ENCODE measurements around the gene CCDC50. TPM values are rescaled to one million over a fixed set of nuclear protein-coding genes. Genes with fewer than 3 reads are reported as not detected.

The CCDC50 gene
- total RNA-seq, 1 experiment from 2014 or later = 47.8 TPM

- Histone ChIP-seq H3K9me2 (ENCODE audit: insufficient read depth) (no peaks in the 10 kb centered on the region), H3K27me3 (ENCODE audit: insufficient read depth, low read length) (no peaks in the 10 kb centered on the region), H3K9me3 (ENCODE audit: control insufficient read depth in 1 of 2, insufficient read depth in 1 of 2, low read depth in 1 of 2, low read length in 2 of 2) (no peaks in the 10 kb centered on the region), H4K20me1 (ENCODE audit: insufficient read depth) (no peaks in the 10 kb centered on the region), H3K4me2 (ENCODE audit: low read length) (peak overlapping the region; percentile 92), H3K27ac (ENCODE audit: low read depth, low read length) (peak overlapping the region; percentile 90), H3K4me3 (replicated peaks in 1 of 2; ENCODE audit: low read depth in 1 of 2, low read length in 2 of 2) (peak overlapping the region; percentile 75 to 82), H3K79me2 (ENCODE audit: insufficient read depth, low read length) (peaks cover 63% of the 10 kb centered on the region), H3K36me3 (ENCODE audit: control insufficient read depth in 1 of 2, insufficient read depth in 2 of 2, low read length in 2 of 2) (no peaks in the 10 kb centered on the region), H2AFZ (ENCODE audit: low read depth, low read length, poor library complexity, severe bottlenecking) (no peak overlapping the region), H3K9ac (ENCODE audit: low read length) (peak overlapping the region; percentile 84), H3K4me1 (ENCODE audit: control insufficient read depth in 1 of 2, insufficient read depth in 2 of 2, low read length in 2 of 2) (peaks cover 52 to 73% of the 10 kb centered on the region in 2 experiments)
- intact Hi-C loops (cut with micrococcal nuclease) = loop anchor here (5.0 kb wide), 1 partner anchor 83 kb away; no protein-coding TSS in a partner anchor
- POLR2A ChIA-PET = no interaction called here
- ATAC-seq (peak; percentile 33), DNase-seq (ENCODE audit: low read depth, low spot score) (peak; percentile 39)
- BruUV-seq (replicated peaks) = TSS peak; percentile 62
- TF ChIP-seq EZH2phosphoT487 (IDR thresholded peaks at IDR 0.05; ENCODE audit: borderline replicate concordance) (no peak), POLR2A (IDR thresholded peaks at IDR 0.05; ENCODE audit: borderline replicate concordance, extremely low read depth, insufficient read depth, insufficient read length) (no peak), ZBTB33 (IDR thresholded peaks at IDR 0.05; ENCODE audit: extremely low read depth, insufficient replicate concordance, low read length) (no peak), FOSL1 (IDR thresholded peaks at IDR 0.05; ENCODE audit: low read depth) (no peak), JUND (IDR thresholded peaks at IDR 0.05) (peak; percentile 39; the same call in 1 of the 2 replicates), TCF7L2 (IDR thresholded peaks at IDR 0.05; ENCODE audit: borderline replicate concordance, extremely low read depth, insufficient read depth, insufficient read length) (no peak)
- CTCF ChIA-PET = no interaction called here
- RAD21 ChIA-PET (ENCODE audit: low non-redundant PET in 1 of 2, low total read pairs in 2 of 2, uncharacterized antibody in 2 of 2, unreplicated experiment in 2 of 2) = no interaction called here
These were observed 1.4 kb downstream of the CCDC50 start for GRCh38 chr3:191330530-191331048.

DNA sequence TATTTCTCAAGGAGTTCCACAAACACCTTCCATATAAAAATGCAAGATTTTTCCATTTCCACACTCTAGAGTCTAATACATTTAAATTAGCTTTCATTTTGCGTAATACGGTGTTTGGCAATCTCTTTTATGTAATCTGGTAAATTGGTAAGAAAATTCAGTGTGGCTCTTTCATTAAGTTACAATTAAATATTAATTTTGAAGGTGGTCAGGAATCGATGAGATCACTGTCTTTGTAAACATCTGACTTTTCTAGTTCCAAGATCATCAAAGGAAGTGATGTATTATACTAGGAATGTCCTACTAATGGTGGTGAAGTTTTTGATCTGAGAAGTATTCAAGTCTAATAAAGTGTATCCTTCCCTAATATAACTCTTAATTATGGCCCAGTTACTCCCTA lies 2.2 kb downstream of the CCDC50 start:
- Histone ChIP-seq H2AFZ (ENCODE audit: low read depth, low read length, poor library complexity, severe bottlenecking) (no peak overlapping the region), H3K4me3 (replicated peaks in 1 of 2; ENCODE audit: low read depth in 1 of 2, low read length in 2 of 2) (peak overlapping the region; percentile 75 to 82), H3K9me3 (ENCODE audit: control insufficient read depth in 1 of 2, insufficient read depth in 1 of 2, low read depth in 1 of 2, low read length in 2 of 2) (no peaks in the 10 kb centered on the region), H3K27me3 (ENCODE audit: insufficient read depth, low read length) (no peaks in the 10 kb centered on the region), H3K27ac (ENCODE audit: low read depth, low read length) (peak overlapping the region; percentile 90; the same call in 1 of the 2 replicates), H4K20me1 (ENCODE audit: insufficient read depth) (no peaks in the 10 kb centered on the region), H3K36me3 (ENCODE audit: control insufficient read depth in 1 of 2, insufficient read depth in 2 of 2, low read length in 2 of 2) (no peaks in the 10 kb centered on the region), H3K9me2 (ENCODE audit: insufficient read depth) (no peaks in the 10 kb centered on the region), H3K4me1 (ENCODE audit: control insufficient read depth in 1 of 2, insufficient read depth in 2 of 2, low read length in 2 of 2) (peaks cover 60 to 81% of the 10 kb centered on the region in 2 experiments), H3K4me2 (ENCODE audit: low read length) (peak overlapping the region; percentile 92), H3K79me2 (ENCODE audit: insufficient read depth, low read length) (peaks cover 71% of the 10 kb centered on the region), H3K9ac (ENCODE audit: low read length) (peak overlapping the region; percentile 84)
- intact Hi-C loops (cut with micrococcal nuclease) = loop anchor here (5.0 kb wide), 1 partner anchor 84 kb away; no protein-coding TSS in a partner anchor
- DNase-seq (ENCODE audit: low read depth, low spot score) = no peak
- POLR2A ChIA-PET = no interaction called here
- BruUV-seq (replicated peaks) = no TSS peak
- RAD21 ChIA-PET (ENCODE audit: low non-redundant PET in 1 of 2, low total read pairs in 2 of 2, uncharacterized antibody in 2 of 2, unreplicated experiment in 2 of 2) = no interaction called here
- ATAC-seq = no peak
- CTCF ChIA-PET = no interaction called here
- TF ChIP-seq JUND (IDR thresholded peaks at IDR 0.05) = peak; percentile 60
- TF ChIP-seq ZFX (IDR thresholded peaks at IDR 0.05) = no peak
- TF ChIP-seq ATF3 (IDR thresholded peaks at IDR 0.05) = no peak
- TF ChIP-seq REST (IDR thresholded peaks at IDR 0.05; ENCODE audit: low read depth) = no peak
- no peak for TF ChIP-seq EGR1 (IDR thresholded peaks at IDR 0.05; ENCODE audit: low read depth)
- no peak for TF ChIP-seq RAD21 (IDR thresholded peaks at IDR 0.05; ENCODE audit: low read depth)
- TF ChIP-seq ELF1 (IDR thresholded peaks at IDR 0.05; ENCODE audit: borderline replicate concordance, low read depth) = no peak
- peak; percentile 46; the same call in 1 of the 2 replicates for TF ChIP-seq SIN3A (IDR thresholded peaks at IDR 0.05; ENCODE audit: low read depth)
- TF ChIP-seq EZH2 (IDR thresholded peaks at IDR 0.05) = no peak
- no peak for TF ChIP-seq POLR2AphosphoS5 (IDR thresholded peaks at IDR 0.05; ENCODE audit: low read depth, low read length)

All from HCT116 (cell line).